ENCODE results near the gene CDC42EP5. TPM values are rescaled to one million over a fixed set of nuclear protein-coding genes. Genes with fewer than 3 reads are reported as not detected.

Gene CDC42EP5
- total RNA-seq, 4 donors from 2014 or later = 10.8 to 27.1 (median 20.6) TPM

DNA sequence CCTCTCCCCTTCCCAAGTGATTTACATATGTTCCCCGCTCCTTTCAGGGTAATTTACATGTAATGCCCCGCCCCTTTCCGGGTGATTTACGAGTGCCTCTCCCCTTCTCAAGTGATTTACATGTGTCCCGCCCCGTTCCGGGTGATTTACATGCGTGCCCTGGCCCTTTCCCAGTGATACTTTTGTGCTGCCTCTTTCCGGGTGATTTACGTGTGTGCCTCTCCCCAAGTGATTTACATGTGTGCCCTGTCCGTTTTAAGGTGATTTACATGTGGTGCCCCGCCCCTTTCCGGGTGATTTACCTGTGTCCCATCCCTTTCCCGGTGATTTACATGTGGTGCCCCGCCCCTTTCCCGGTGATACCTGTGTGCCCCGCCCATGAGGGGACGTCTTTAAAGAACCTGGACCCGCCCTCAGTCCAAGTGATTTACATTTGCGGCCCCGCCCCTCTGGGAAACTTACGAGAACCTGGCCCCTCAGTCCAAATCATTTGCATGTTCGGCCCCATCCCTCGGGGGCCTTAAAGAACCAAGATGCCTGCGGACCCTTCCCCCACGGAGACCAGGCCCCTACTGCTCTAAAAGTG is 9.0 kb downstream of the CDC42EP5 start:
- under 1% methylated on average over 23 of the region's 26 CpGs for WGBS
- intact Hi-C loops (cut with DNase I) = no loop called here

GRCh38 chr19:54463531-54464043 is 9.5 kb downstream of the CDC42EP5 start, which contains the start of gene LENG9:
LENG9 (minus strand) TSS chr19:54463778; CDS start chr19:54463526, 252 bp downstream.
- Histone ChIP-seq H3K27me3 (no peaks in the 10 kb centered on the region), H3K9me3 (no peaks in the 10 kb centered on the region), H3K36me3 (peaks cover 26 to 38% (median 38%) of the 10 kb centered on the region in 4 donors), H3K4me1 (peaks cover 29 to 64% (median 62%) of the 10 kb centered on the region in 4 donors), H3K4me3 (peak within 1 kb of the TSS; percentile 68 to 90 (median 70)), H3K27ac (replicated peaks in 1 of 4) (peak within 1 kb of the TSS; percentile 90 to 98 (median 96))
- DNase-seq (ENCODE audit: extremely low spot score) = peak; percentile 100
- TF ChIP-seq POLR2AphosphoS5 (IDR thresholded peaks at IDR 0.05) (peak; percentile 92 to 96), POLR2A (IDR thresholded peaks at IDR 0.05; ENCODE audit: low read depth) (peak; percentile 94), EP300 (IDR thresholded peaks at IDR 0.05) (no peak)
- TF ChIP-seq, protein P1, sequence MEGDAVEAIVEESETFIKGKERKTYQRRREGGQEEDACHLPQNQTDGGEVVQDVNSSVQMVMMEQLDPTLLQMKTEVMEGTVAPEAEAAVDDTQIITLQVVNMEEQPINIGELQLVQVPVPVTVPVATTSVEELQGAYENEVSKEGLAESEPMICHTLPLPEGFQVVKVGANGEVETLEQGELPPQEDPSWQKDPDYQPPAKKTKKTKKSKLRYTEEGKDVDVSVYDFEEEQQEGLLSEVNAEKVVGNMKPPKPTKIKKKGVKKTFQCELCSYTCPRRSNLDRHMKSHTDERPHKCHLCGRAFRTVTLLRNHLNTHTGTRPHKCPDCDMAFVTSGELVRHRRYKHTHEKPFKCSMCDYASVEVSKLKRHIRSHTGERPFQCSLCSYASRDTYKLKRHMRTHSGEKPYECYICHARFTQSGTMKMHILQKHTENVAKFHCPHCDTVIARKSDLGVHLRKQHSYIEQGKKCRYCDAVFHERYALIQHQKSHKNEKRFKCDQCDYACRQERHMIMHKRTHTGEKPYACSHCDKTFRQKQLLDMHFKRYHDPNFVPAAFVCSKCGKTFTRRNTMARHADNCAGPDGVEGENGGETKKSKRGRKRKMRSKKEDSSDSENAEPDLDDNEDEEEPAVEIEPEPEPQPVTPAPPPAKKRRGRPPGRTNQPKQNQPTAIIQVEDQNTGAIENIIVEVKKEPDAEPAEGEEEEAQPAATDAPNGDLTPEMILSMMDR (IDR thresholded peaks at IDR 0.05) = no peak
- intact Hi-C loops (cut with DNase I) = no loop called here
- WGBS = under 1% methylated on average over 14 of the region's 41 CpGs

More for the DNA sequence above, 9.0 kb downstream of the CDC42EP5 start:
- Histone ChIP-seq H3K4me1 (peaks cover 29 to 62% (median 59%) of the 10 kb centered on the region in 4 donors), H3K27me3 (no peaks in the 10 kb centered on the region), H3K9me3 (no peaks in the 10 kb centered on the region), H3K4me3 (peak overlapping the region; percentile 68 to 90 (median 70)), H3K27ac (replicated peaks in 1 of 4) (peak overlapping the region; percentile 90 to 98 (median 96)), H3K36me3 (peaks cover 21 to 33% (median 32%) of the 10 kb centered on the region in 4 donors)
- TF ChIP-seq POLR2A (IDR thresholded peaks at IDR 0.05; ENCODE audit: low read depth) (no peak), POLR2AphosphoS5 (IDR thresholded peaks at IDR 0.05) (no peak), EP300 (IDR thresholded peaks at IDR 0.05) (no peak)
- TF ChIP-seq, protein P1 (IDR thresholded peaks at IDR 0.05) = no peak
- DNase-seq (ENCODE audit: extremely low spot score) = peak; percentile 96

DNA sequence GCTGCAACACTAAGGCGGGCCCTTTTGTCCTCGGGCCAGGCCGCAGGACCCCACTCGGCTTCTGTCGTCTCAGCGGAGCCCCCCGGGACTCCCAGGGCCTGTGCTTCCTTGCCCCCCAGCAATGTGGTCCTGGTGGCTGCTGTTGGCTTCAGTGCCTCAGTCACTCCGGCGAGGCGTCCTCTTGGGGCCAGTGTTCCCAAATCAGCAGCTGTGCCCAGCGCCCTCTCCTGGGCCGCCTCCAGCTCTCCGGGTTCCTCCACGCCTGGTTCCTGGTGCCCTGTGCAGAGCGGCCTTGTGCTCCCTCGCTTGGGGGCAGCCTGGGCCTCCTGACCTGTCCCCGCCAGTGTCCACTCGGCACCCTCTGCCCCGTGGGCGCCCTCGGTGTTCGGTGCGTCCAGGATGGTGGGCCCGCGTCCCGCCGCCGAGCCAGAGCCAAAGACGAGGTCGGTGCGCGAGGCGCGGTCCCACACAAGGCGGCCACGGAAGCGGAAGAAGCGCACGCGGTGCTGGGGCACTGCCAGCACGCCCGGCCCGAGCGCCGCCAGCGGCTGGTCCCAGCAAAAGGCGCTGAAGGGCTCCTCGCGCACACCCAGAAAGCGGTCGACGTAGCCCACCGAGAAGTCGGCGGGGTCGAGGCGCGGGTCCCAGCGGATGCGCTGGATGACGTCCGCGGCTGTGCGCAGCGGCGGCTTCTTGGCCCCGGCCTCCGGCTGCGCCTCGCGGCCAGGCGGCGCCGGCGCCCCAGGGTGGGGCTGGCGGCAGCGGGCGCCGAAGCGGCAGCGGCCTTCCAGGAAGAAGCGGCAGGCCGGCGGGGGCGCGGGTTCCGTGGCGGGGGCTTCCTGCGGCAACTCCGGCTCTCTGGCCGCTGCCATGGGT is 10.2 kb downstream of the CDC42EP5 start:
- Histone ChIP-seq H3K27me3 (no peaks in the 10 kb centered on the region), H3K36me3 (peaks cover 33 to 45% (median 45%) of the 10 kb centered on the region in 4 donors), H3K27ac (replicated peaks in 1 of 4) (peak overlapping the region; percentile 90 to 98 (median 96)), H3K4me1 (peaks cover 29 to 65% (median 62%) of the 10 kb centered on the region in 4 donors), H3K4me3 (peak overlapping the region; percentile 68 to 90 (median 70)), H3K9me3 (no peaks in the 10 kb centered on the region)
- DNase-seq (ENCODE audit: extremely low spot score) = no peak
- 14% methylated on average over 18 of the region's 91 CpGs for WGBS
- intact Hi-C loops (cut with DNase I) = no loop called here
- TF ChIP-seq POLR2AphosphoS5 (IDR thresholded peaks at IDR 0.05) (peak; percentile 65 to 82), POLR2A (IDR thresholded peaks at IDR 0.05; ENCODE audit: low read depth) (peak; percentile 3), EP300 (IDR thresholded peaks at IDR 0.05) (no peak)
- TF ChIP-seq, protein P1 (IDR thresholded peaks at IDR 0.05) = peak in 2 of 3 experiments; percentile 6 to 7

DNA sequence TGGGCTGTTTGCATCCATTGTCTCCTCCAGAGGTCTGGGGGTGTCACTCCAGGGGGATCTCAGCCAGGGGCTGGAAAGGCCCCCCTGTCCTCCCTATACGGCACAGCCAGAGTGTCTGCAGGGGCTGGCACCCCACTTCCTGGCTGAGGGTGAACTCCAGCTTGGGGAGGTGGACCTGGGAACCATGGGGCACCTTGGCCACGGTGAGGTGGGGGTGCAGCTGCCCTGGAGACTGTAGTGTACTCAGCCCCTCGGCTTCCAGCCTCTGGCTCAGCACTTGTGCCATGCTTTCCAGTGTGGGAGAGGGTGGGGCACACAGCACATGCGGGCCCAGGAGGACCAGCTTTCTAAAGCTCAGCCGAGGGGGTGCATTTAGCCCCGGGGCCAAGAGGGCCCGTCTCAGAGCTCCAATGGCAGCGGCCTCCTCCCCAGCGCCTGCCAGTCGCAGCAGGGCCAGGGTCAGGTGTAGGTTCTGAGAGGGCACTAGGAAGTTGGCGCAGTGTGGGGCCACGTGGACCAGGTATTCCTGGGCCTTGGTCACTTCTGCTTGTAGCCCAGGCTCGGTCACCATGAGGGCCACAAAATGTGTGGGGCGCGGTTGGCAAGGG is 10.9 kb downstream of the CDC42EP5 start:
- no peak for DNase-seq (ENCODE audit: extremely low spot score)
- peaks cover 41 to 52% (median 52%) of the 10 kb centered on the region in 4 donors for H3K36me3 ChIP-seq

More for the DNA sequence above, 10.9 kb downstream of the CDC42EP5 start:
- no peaks in the 10 kb centered on the region for H3K9me3 ChIP-seq
- intact Hi-C loops (cut with DNase I) = no loop called here
- 64% methylated on average over 12 of the region's 15 CpGs for WGBS
- peaks cover 29 to 65% (median 62%) of the 10 kb centered on the region in 4 donors for H3K4me1 ChIP-seq
- TF ChIP-seq POLR2A (IDR thresholded peaks at IDR 0.05; ENCODE audit: low read depth) (no peak), EP300 (IDR thresholded peaks at IDR 0.05) (no peak), POLR2AphosphoS5 (IDR thresholded peaks at IDR 0.05) (no peak)
- TF ChIP-seq, protein P1 (IDR thresholded peaks at IDR 0.05) = no peak
- H3K27me3 ChIP-seq = no peaks in the 10 kb centered on the region
- peak overlapping the region; percentile 68 to 90 (median 70) for H3K4me3 ChIP-seq
- H3K27ac ChIP-seq (replicated peaks in 1 of 4) = peak overlapping the region; percentile 90 to 98 (median 96)
